ENCODE results near the gene RAB11FIP3. TPM values are rescaled to one million over a fixed set of nuclear protein-coding genes. Genes with fewer than 3 reads are reported as not detected.

RAB11FIP3 gene
- total RNA-seq, 1 experiment from 2014 or later, result 37.1 TPM

GRCh38 chr16:554297-554621 lies 128.8 kb downstream of the RAB11FIP3 start:
- WGBS (ENCODE audit: extremely low coverage, insufficient read length, low lambda C conversion rate), result no CpG with 5 or more reads among the region's 11 CpGs
- DNase-seq, result no peak
- no peak overlapping the region for H3K27ac ChIP-seq (ENCODE audit: insufficient read length, low read depth, low read length)

More at GRCh38 chr16:554297-554621, 128.8 kb downstream of the RAB11FIP3 start:
- no peak overlapping the region for H3K4me2 ChIP-seq (ENCODE audit: insufficient read depth, insufficient read length, low read length)
- no peak overlapping the region for H3K27ac Mint-ChIP-seq
- no peak overlapping the region for H2BK20ac ChIP-seq (ENCODE audit: low read depth, low read length, poor library complexity, severe bottlenecking)
- no peak overlapping the region for H2BK12ac ChIP-seq (ENCODE audit: insufficient read length, low read depth, low read length)
- H4K20me1 ChIP-seq (ENCODE audit: control insufficient read depth, insufficient read depth, insufficient read length), result no peaks in the 10 kb centered on the region
- no peak overlapping the region for H4K5ac ChIP-seq (ENCODE audit: insufficient read length, low read depth, low read length)
- no peak for TF ChIP-seq CTCF (conservative IDR thresholded peaks at IDR 0.05)
- no peak overlapping the region for H2AK5ac ChIP-seq (ENCODE audit: insufficient read length, low read length)
- H3K18ac ChIP-seq (ENCODE audit: insufficient read length, low read depth, low read length), result no peak overlapping the region
- H3K27me3 ChIP-seq (ENCODE audit: insufficient read depth, low read length), result no peaks in the 10 kb centered on the region; the same call in 1 of the 2 replicates
- H3K9me3 ChIP-seq (ENCODE audit: control insufficient read depth, low read depth, low read length), result no peaks in the 10 kb centered on the region
- no peak overlapping the region for H3K23ac ChIP-seq (ENCODE audit: insufficient read length, low read depth, low read length)
- H3T11ph ChIP-seq (ENCODE audit: low read length), result no peak overlapping the region
- H3K4ac ChIP-seq (ENCODE audit: low read depth, low read length), result no peak overlapping the region
- peaks cover 17% of the 10 kb centered on the region for H3K27me3 Mint-ChIP-seq (ENCODE audit: low read depth)
- no peaks in the 10 kb centered on the region for H3K79me1 ChIP-seq (ENCODE audit: insufficient read depth, low read depth, low read length, poor library complexity, severe bottlenecking)
- H3K23me2 ChIP-seq (ENCODE audit: insufficient read length, low read depth, low read length, poor library complexity, severe bottlenecking), result no peaks in the 10 kb centered on the region
- no peak overlapping the region for H3K56ac ChIP-seq (ENCODE audit: insufficient read length, low read depth, low read length)
- no peak overlapping the region for H3K9ac ChIP-seq (ENCODE audit: extremely low read depth, insufficient read length, low read length)
- H2BK120ac ChIP-seq (ENCODE audit: low read depth, low read length, poor library complexity, severe bottlenecking), result no peak overlapping the region
- H3K14ac ChIP-seq (ENCODE audit: insufficient read depth, low read length), result no peak overlapping the region
- H4K91ac ChIP-seq (ENCODE audit: insufficient read length, low read depth, low read length), result no peak overlapping the region
- no peak overlapping the region for H4K8ac ChIP-seq (replicated peaks; ENCODE audit: insufficient read length, low read depth, low read length)
- no peaks in the 10 kb centered on the region for H3K79me2 ChIP-seq (ENCODE audit: insufficient read depth, low read length)
- no peak overlapping the region for H2BK15ac ChIP-seq (ENCODE audit: low read depth, low read length)
- H2AFZ ChIP-seq (ENCODE audit: low read length), result no peak overlapping the region
- H3K9me3 Mint-ChIP-seq, result no peaks in the 10 kb centered on the region
- H3K4me3 Mint-ChIP-seq, result no peak overlapping the region
- H2BK5ac ChIP-seq (ENCODE audit: insufficient read length, low read length), result no peak overlapping the region
- peaks cover 0 to 8% (median 2%) of the 10 kb centered on the region in 3 experiments; a peak in 3 of 7 replicates for H3K36me3 Mint-ChIP-seq (ENCODE audit: insufficient read depth in 1 of 3, low read depth in 3 of 3)
- no peaks in the 10 kb centered on the region for H3K4me1 Mint-ChIP-seq
- H3K4me1 ChIP-seq (ENCODE audit: insufficient read depth, low read length), result no peaks in the 10 kb centered on the region
